ENCODE measurements around the gene TBC1D10A.
A peak's percentile ranks its signal among the peaks of the same experiment; 100 is the strongest.

Gene TBC1D10A

DNA sequence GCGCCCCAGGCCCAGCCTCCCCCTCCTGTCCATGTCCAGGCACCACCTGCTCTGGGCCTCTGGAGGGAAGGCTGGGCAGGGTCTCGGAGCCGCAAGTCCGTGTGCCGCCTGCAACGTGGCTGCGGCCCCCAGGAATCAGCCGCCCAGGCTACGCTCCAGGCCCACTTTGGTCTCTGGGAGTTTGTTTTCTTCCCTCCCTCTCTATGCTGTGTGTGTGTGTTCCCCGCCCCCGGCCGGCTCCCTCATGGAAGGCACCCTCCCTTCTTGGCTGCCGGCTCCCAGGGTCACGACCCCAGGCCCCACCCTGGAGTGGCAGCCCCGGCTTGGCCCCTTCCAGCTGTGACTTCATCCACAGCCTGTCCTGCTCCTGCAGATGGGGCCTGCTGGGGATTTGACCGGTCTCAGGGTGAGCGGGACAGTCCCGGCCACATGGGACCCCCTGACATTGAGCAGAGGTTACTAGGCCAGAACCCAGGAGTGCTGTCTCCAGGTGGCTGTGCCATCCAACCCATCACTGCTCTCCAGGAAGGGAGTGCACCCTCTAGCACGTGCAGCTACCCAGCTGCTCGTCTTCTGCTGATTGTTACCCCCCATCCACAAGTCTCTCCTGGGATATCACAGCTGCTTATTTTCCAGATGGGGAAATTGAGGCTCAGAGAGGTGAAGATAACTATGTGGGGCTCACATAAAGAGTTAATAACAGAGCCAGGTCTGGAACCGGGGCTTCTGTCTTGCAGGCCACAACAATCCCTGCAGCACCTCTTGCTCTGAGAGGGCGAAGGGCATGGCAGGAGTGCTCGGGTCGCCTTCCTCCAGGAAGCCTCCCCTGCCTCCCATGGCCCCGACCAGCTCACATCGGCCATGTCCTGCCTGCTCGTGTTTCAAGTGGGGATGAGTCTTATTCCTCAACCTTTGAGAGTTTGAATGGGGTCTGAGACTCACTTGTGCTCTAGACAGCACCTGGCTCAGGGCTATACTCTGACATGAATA lies 77.4 kb downstream of the TBC1D10A start:
- TF ChIP-seq, protein P1, sequence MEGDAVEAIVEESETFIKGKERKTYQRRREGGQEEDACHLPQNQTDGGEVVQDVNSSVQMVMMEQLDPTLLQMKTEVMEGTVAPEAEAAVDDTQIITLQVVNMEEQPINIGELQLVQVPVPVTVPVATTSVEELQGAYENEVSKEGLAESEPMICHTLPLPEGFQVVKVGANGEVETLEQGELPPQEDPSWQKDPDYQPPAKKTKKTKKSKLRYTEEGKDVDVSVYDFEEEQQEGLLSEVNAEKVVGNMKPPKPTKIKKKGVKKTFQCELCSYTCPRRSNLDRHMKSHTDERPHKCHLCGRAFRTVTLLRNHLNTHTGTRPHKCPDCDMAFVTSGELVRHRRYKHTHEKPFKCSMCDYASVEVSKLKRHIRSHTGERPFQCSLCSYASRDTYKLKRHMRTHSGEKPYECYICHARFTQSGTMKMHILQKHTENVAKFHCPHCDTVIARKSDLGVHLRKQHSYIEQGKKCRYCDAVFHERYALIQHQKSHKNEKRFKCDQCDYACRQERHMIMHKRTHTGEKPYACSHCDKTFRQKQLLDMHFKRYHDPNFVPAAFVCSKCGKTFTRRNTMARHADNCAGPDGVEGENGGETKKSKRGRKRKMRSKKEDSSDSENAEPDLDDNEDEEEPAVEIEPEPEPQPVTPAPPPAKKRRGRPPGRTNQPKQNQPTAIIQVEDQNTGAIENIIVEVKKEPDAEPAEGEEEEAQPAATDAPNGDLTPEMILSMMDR (IDR thresholded peaks at IDR 0.05; ENCODE audit: low read depth, low read length, missing control alignments): no peak
- DNase-seq (ENCODE audit: extremely low read depth, low read depth): no peak
- no peak overlapping the region for H3K4me3 ChIP-seq (replicated peaks; ENCODE audit: low read depth, low read length)

DNA sequence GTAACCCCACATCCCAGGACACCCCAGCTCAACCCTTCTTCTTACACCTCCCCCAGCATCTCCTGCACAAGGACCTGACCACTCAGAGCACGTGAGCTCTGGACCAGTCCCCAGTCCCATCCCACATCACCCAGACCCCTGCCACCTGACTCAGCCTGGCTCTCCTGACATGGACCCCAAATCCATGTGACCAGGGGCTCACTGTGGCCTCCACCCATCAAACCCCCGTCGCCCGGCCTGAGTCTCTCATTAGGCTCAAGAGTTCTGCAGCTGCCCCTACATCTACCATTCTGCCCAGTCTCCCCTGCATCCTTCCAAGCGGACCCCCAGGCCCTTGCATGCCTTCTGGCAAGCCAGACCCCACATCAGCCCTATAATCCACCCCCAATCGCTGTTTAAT lies 78.3 kb downstream of the TBC1D10A start:
- DNase-seq (ENCODE audit: extremely low read depth, low read depth): no peak
- H3K4me3 ChIP-seq (replicated peaks; ENCODE audit: low read depth, low read length): no peak overlapping the region
- TF ChIP-seq, protein P1 (IDR thresholded peaks at IDR 0.05; ENCODE audit: low read depth, low read length, missing control alignments): no peak

DNA sequence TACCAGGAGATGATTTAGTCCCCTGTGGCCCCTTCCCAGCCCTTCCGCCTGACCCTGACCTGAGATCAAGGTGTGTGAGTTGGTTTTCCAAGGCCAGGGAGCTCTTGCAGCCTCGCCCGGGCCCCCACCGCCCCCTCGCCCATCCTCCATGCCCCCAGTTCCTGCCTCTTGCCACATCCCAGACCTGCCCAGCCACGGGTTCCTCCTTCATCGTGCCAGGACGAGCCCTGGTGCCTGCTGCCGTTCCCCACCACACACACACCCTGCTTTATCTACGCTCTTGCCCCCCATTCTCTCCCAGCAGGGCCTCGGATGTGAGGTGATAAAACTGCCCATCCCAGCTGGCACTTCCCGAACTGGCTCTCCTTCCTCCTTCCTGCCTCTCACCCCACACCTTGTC lies 78.8 kb downstream of the TBC1D10A start:
- no peak for DNase-seq (ENCODE audit: extremely low read depth, low read depth)
- TF ChIP-seq, protein P1 (IDR thresholded peaks at IDR 0.05; ENCODE audit: low read depth, low read length, missing control alignments): no peak
- no peak overlapping the region for H3K4me3 ChIP-seq (replicated peaks; ENCODE audit: low read depth, low read length)

DNA sequence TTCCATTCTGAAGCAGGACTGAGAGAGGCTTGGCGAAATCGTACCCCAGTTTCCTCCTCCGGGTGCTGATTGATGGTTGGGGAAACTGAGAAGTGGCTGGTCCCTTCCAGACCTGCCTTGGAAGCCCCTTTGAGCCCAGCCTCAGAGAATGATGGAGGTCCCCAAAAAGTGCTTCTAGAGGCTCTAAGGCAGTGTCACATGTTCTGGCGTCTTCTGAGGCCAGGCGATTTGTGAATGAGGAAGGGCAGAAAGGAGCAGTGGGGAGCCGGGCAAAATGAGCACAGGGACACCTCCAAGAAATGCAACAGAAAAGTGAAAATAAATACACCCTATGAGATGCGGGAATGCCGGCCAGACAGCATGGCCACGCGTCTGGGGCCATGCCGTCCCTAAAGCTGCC lies 79.2 kb downstream of the TBC1D10A start:
- H3K4me3 ChIP-seq (replicated peaks; ENCODE audit: low read depth, low read length): no peak overlapping the region; the same call in 1 of the 2 replicates
- TF ChIP-seq, protein P1 (IDR thresholded peaks at IDR 0.05; ENCODE audit: low read depth, low read length, missing control alignments): no peak
- no peak for DNase-seq (ENCODE audit: extremely low read depth, low read depth)

DNA sequence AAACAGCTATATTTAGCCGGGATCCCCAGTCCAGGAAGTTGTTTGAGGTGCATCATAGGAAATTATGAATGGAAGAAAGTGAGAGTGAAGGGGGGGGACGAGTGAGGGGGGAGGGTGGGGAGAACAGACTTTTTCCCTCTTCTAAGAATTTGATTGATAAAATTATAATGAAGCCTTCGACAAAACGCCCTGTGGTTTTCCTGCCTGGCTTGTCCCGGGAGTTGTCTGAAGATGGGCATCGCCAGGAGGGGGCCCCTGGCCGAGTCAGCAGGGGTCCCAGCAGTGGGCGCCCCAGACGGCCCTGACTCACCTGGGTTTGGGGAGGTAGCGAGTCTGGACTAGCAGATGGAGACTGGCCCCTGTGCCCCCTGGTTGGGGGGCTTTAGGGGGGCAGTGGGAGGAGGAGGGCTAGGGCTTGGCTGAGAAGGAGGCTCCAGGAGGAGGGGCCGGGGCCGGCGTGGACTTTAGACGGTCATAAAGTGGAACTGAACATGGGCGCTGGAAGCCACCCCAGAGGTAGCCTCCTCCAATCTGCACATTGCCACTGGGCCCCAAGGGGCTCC lies 79.8 kb downstream of the TBC1D10A start:
- DNase-seq (ENCODE audit: extremely low read depth, low read depth): no peak
- peak overlapping the region; percentile 74 for H3K4me3 ChIP-seq (replicated peaks; ENCODE audit: low read depth, low read length)
- TF ChIP-seq, protein P1 (IDR thresholded peaks at IDR 0.05; ENCODE audit: low read depth, low read length, missing control alignments): no peak

DNA sequence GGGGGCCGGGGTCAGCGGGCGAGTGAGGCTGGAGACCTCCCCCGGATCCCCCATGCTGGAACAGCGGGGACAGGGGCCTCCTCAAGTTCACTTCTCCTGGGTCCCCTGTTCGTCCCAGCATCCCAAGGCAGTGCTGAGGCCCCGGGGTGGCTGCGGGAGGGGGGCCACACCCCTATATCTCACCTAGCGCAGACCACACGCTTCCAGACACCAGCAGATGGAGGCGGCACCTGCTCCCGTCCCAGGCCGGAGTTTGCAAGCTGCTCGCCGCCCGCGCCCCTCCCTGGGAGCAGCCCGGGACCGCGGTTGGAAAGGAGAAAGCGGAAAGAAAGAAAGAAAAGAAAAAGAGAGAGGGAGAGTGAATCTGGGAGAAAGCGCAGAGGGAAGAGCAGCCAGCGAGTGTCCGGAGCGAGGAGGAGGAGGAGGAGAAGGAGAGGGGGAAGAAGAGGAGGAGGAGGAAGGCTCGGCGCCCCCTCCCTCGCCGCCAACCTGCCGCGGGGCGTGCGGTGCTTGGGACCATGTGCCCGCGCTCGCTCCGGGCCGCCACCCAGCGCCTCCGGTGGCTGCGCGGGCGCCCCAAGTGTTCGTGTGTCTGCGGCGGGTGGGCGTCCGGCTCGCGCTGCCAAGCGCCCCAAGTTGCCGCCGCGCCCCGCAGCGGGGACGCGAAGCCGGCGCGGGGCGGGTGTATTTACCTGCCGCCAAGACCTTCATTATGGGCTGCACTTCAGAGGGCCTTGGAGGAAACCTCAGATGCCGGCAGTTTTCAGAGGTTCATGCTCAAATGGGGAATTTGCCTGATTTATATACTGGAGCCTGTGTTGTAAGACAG lies 80.5 kb downstream of the TBC1D10A start, which contains the start of gene LIF:
Gene LIF (minus strand): TSS at position 775 of the 829 bp plus-strand sequence. CDS start 64 bp downstream, at position 711.
- TF ChIP-seq, protein P1 (IDR thresholded peaks at IDR 0.05; ENCODE audit: low read depth, low read length, missing control alignments): no peak
- no peak for DNase-seq (ENCODE audit: extremely low read depth, low read depth)
- peak within 1 kb of the TSS; percentile 74 for H3K4me3 ChIP-seq (replicated peaks; ENCODE audit: low read depth, low read length)
